ENCODE measurements around the gene HDLBP. TPM values are rescaled to one million over a fixed set of nuclear protein-coding genes. Genes with fewer than 3 reads are reported as not detected.
A peak's percentile ranks its signal among the peaks of the same experiment; 100 is the strongest.

Gene HDLBP
- total RNA-seq, 6 donors from 2014 or later, result 339 to 691 (median 487) TPM

- no peaks in the 10 kb centered on the region for H3K4me1 ChIP-seq
- WGBS, 2 donors, result 17 to 54% methylated on average over 1 to 15 of the region's 21 CpGs
- no peak within 1 kb of the TSS for H3K4me3 ChIP-seq
- TF ChIP-seq EP300 (IDR thresholded peaks at IDR 0.05) (no peak), POLR2A (IDR thresholded peaks at IDR 0.05) (no peak), CTCF (IDR thresholded peaks at IDR 0.05) (no peak), POLR2AphosphoS5 (IDR thresholded peaks at IDR 0.05) (no peak)
- no peaks in the 10 kb centered on the region for H3K9me3 ChIP-seq
- DNase-seq (peak in 1 of 2 donors; percentile 65), ATAC-seq (ENCODE audit: low FRiP score in 2 of 2) (peak in 1 of 2 donors; percentile 4)
- H3K36me3 ChIP-seq, result peaks cover 0 to 6% (median 2%) of the 10 kb centered on the region in 4 donors
- no peak within 1 kb of the TSS for H3K27ac ChIP-seq
- H3K27me3 ChIP-seq, result no peaks in the 10 kb centered on the region
Measured at GRCh38 chr2:241188361-241189092, 126.9 kb downstream of the HDLBP start, which contains the start of gene ANO7. ANO7 (plus strand) TSS chr2:241188677; CDS start chr2:241190064, 1,387 bp downstream.

- H3K36me3 ChIP-seq, result peaks cover 0 to 12% (median 8%) of the 10 kb centered on the region in 4 donors
- 52 to 57% methylated on average over 4 of the region's 4 CpGs for WGBS, 2 donors
- H3K4me1 ChIP-seq, result no peaks in the 10 kb centered on the region
- ATAC-seq (ENCODE audit: low FRiP score in 2 of 2) (no peak), DNase-seq (no peak)
- no peak overlapping the region for H3K27ac ChIP-seq
- no peaks in the 10 kb centered on the region for H3K27me3 ChIP-seq
- no peak overlapping the region for H3K4me3 ChIP-seq
- TF ChIP-seq POLR2A (IDR thresholded peaks at IDR 0.05), result no peak
- no peaks in the 10 kb centered on the region for H3K9me3 ChIP-seq
Measured at GRCh38 chr2:241187918-241188234, 127.6 kb downstream of the HDLBP start.

GRCh38 chr2:241187101-241187917 is 128.2 kb downstream of the HDLBP start:
- Histone ChIP-seq H3K4me3 (no peak overlapping the region), H3K36me3 (peaks cover 0 to 18% (median 12%) of the 10 kb centered on the region in 4 donors), H3K27ac (no peak overlapping the region), H3K4me1 (no peaks in the 10 kb centered on the region), H3K27me3 (no peaks in the 10 kb centered on the region), H3K9me3 (no peaks in the 10 kb centered on the region)
- ATAC-seq (ENCODE audit: low FRiP score in 2 of 2) (no peak), DNase-seq (no peak)
- WGBS, 2 donors, result 55 to 59% methylated on average over 5 to 11 of the region's 14 CpGs
- TF ChIP-seq CTCF (IDR thresholded peaks at IDR 0.05), result no peak
- TF ChIP-seq EP300 (IDR thresholded peaks at IDR 0.05), result no peak
- no peak for TF ChIP-seq POLR2A (IDR thresholded peaks at IDR 0.05)
- no peak for TF ChIP-seq POLR2AphosphoS5 (IDR thresholded peaks at IDR 0.05)

GRCh38 chr2:241185961-241186360 is 129.5 kb downstream of the HDLBP start:
- ATAC-seq (ENCODE audit: low FRiP score in 2 of 2), result no peak
- no peak for TF ChIP-seq POLR2A (IDR thresholded peaks at IDR 0.05)
- WGBS, 2 donors, result 79 to 86% methylated on average over 4 to 11 of the region's 11 CpGs
- DNase-seq, result peak in 1 of 2 donors; percentile 66
- H3K36me3 ChIP-seq, result peaks cover 0 to 28% (median 15%) of the 10 kb centered on the region in 4 donors
- no peak overlapping the region for H3K27ac ChIP-seq
- H3K27me3 ChIP-seq, result no peaks in the 10 kb centered on the region
- no peaks in the 10 kb centered on the region for H3K9me3 ChIP-seq
- no peaks in the 10 kb centered on the region for H3K4me1 ChIP-seq
- H3K4me3 ChIP-seq, result no peak overlapping the region

GRCh38 chr2:241184901-241185300 is 130.6 kb downstream of the HDLBP start:
- WGBS, 2 donors, result 80 to 88% methylated on average over 9 of the region's 9 CpGs
- H3K9me3 ChIP-seq, result no peaks in the 10 kb centered on the region
- H3K36me3 ChIP-seq, result peaks cover 0 to 33% (median 15%) of the 10 kb centered on the region in 4 donors
- H3K4me1 ChIP-seq, result no peaks in the 10 kb centered on the region
- H3K27me3 ChIP-seq, result no peaks in the 10 kb centered on the region
- ATAC-seq (ENCODE audit: low FRiP score in 2 of 2), result no peak
- H3K4me3 ChIP-seq, result no peak overlapping the region
- TF ChIP-seq POLR2AphosphoS5 (IDR thresholded peaks at IDR 0.05), result no peak
- no peak for TF ChIP-seq POLR2A (IDR thresholded peaks at IDR 0.05)
- TF ChIP-seq CTCF (IDR thresholded peaks at IDR 0.05), result no peak
- TF ChIP-seq EP300 (IDR thresholded peaks at IDR 0.05), result no peak
- DNase-seq, result no peak
- no peak overlapping the region for H3K27ac ChIP-seq

All from upper lobe of left lung (tissue), 6 donors.